WTC11 (cell line): ENCODE measurements around the gene GPC6. TPM values are rescaled to one million over a fixed set of nuclear protein-coding genes. Genes with fewer than 3 reads are reported as not detected.

Experiments used
- ATAC-seq: fragments of 200-7000 bp; cut with Tn5 transposase; 2 replicates; pipeline ENCODE4 v1.10.0; 2021; ENCODE audit warnings: mild to moderate bottlenecking, moderate library complexity
- CTCF ChIA-PET: fragments of 300-600 bp; sonication (Branson Sonifier 250); formaldehyde crosslinking; loops from one replicate; lab custom pipeline; 2021; ENCODE audit warnings: antibody characterized with exemption; lab: Charles Lee
- POLR2A ChIA-PET: fragments of 350-600 bp; sonication (Branson Sonifier 250); formaldehyde crosslinking; loops from one replicate; lab custom pipeline; 2021; ENCODE audit warnings: antibody characterized with exemption; lab: Charles Lee
- DNase-seq: peaks from one replicate; pipeline ENCODE4 v3.0.0; 2021; ENCODE audit warnings: low spot score
- H3K27ac Mint-ChIP-seq: 2 replicates; pipeline ENCODE4 v1.8.0; 2021; ENCODE audit warnings: mixed read lengths
- H3K27me3 Mint-ChIP-seq: 2 replicates; pipeline ENCODE4 v1.8.0; 2021; ENCODE audit warnings: low read depth, mild to moderate bottlenecking, moderate library complexity, mixed read lengths
- H3K36me3 Mint-ChIP-seq: 2 replicates; pipeline ENCODE4 v1.8.0; 2021; ENCODE audit warnings: mixed read lengths
- H3K4me1 Mint-ChIP-seq: 2 replicates; pipeline ENCODE4 v1.8.0; 2022; ENCODE audit warnings: mixed read lengths
- H3K4me3 Mint-ChIP-seq: 2 replicates; pipeline ENCODE4 v1.8.0; 2021; ENCODE audit warnings: mild to moderate bottlenecking, moderate library complexity, mixed read lengths
- H3K9me3 Mint-ChIP-seq: 2 replicates; pipeline ENCODE4 v1.8.0; 2021; ENCODE audit warnings: mixed read lengths
- ATF1 ChIP-seq: sonication (generic); formaldehyde crosslinking; IDR thresholded peaks from 2 replicates; pipeline ENCODE4 v1.8.1; 2023; ENCODE audit warnings: mild to moderate bottlenecking, moderate library complexity, missing genetic modification reagents
- CREM ChIP-seq: sonication (generic); formaldehyde crosslinking; IDR thresholded peaks from 2 replicates; pipeline ENCODE4 v1.8.1; 2022; ENCODE audit warnings: mild to moderate bottlenecking, missing genetic modification reagents, moderate library complexity
- ETV6 ChIP-seq: sonication (generic); formaldehyde crosslinking; IDR thresholded peaks from 2 replicates; pipeline ENCODE4 v1.8.1; 2022; ENCODE audit warnings: mild to moderate bottlenecking, missing genetic modification reagents
- JUN ChIP-seq: sonication (generic); formaldehyde crosslinking; IDR thresholded peaks from 2 replicates; pipeline ENCODE4 v1.8.0; 2023; ENCODE audit warnings: mild to moderate bottlenecking, missing genetic modification reagents
- NR1H2 ChIP-seq: sonication (generic); formaldehyde crosslinking; IDR thresholded peaks from 2 replicates; pipeline ENCODE4 v1.9.0; 2021; ENCODE audit warnings: mild to moderate bottlenecking, moderate library complexity, missing genetic modification reagents
- RORB ChIP-seq: fragments of 250-450 bp; sonication (Bioruptor Pico); IDR thresholded peaks from 2 replicates; pipeline ENCODE4 v1.9.0; 2021; ENCODE audit warnings: mild to moderate bottlenecking
- ZNF121 ChIP-seq: sonication (generic); formaldehyde crosslinking; IDR thresholded peaks from 2 replicates; pipeline ENCODE4 v1.8.0; 2023; ENCODE audit warnings: missing genetic modification reagents
- ZNF232 ChIP-seq: sonication (generic); formaldehyde crosslinking; IDR thresholded peaks from 2 replicates; pipeline ENCODE4 v1.8.0; 2022; ENCODE audit warnings: mild to moderate bottlenecking, missing genetic modification reagents
- ZNF263 ChIP-seq: sonication (generic); formaldehyde crosslinking; IDR thresholded peaks from 2 replicates; pipeline ENCODE4 v1.8.1; 2022; ENCODE audit warnings: low read depth, mild to moderate bottlenecking, moderate library complexity, missing genetic modification reagents
- ZNF423 ChIP-seq: fragments of 250-450 bp; sonication (Bioruptor Pico); IDR thresholded peaks from 2 replicates; pipeline ENCODE4 v2.1.2; 2022; ENCODE audit warnings: mild to moderate bottlenecking, moderate library complexity
- ZNF671 ChIP-seq: fragments of 250-450 bp; sonication (Bioruptor Pico); IDR thresholded peaks from 2 replicates; pipeline ENCODE4 v1.8.0; 2021; ENCODE audit warnings: mild to moderate bottlenecking
- total RNA-seq: library from RNA; stranded (reverse); gene quantifications from 3 replicates; pipeline ENCODE4 v1.2.3, GENCODE V29; 2021
- TF ChIP-seq, protein P1 (sequence below): sonication (generic); formaldehyde crosslinking; IDR thresholded peaks from 2 replicates; pipeline ENCODE4 v1.8.1; 2023; ENCODE audit warnings: mild to moderate bottlenecking, missing genetic modification reagents
- TF ChIP-seq, protein P2 (sequence below): sonication (generic); formaldehyde crosslinking; IDR thresholded peaks from 2 replicates; pipeline ENCODE4 v1.8.0; 2022; ENCODE audit warnings: missing genetic modification reagents
- TF ChIP-seq, protein P3 (sequence below): fragments of 250-450 bp; sonication (Bioruptor Pico); IDR thresholded peaks from 2 replicates; pipeline ENCODE4 v2.1.2; 2022; ENCODE audit warnings: mild to moderate bottlenecking, moderate library complexity
- TF ChIP-seq, protein P4 (sequence below): fragments of 250-450 bp; sonication (Bioruptor Pico); IDR thresholded peaks from 2 replicates; pipeline ENCODE4 v1.9.0; 2021; ENCODE audit warnings: mild to moderate bottlenecking, borderline replicate concordance
- TF ChIP-seq, protein P5 (sequence below): sonication (generic); formaldehyde crosslinking; IDR thresholded peaks from 2 replicates; pipeline ENCODE4 v1.8.0; 2023; ENCODE audit warnings: missing genetic modification reagents, mild to moderate bottlenecking, borderline replicate concordance
- TF ChIP-seq, protein P6 (sequence below): fragments of 250-450 bp; sonication (Bioruptor Pico); IDR thresholded peaks from 2 replicates; pipeline ENCODE4 v1.9.0; 2021; ENCODE audit warnings: mild to moderate bottlenecking
- TF ChIP-seq, protein P7 (sequence below): sonication (generic); formaldehyde crosslinking; IDR thresholded peaks from 2 replicates; pipeline ENCODE4 v1.8.1; 2023; ENCODE audit warnings: mild to moderate bottlenecking, missing genetic modification reagents, moderate library complexity
- TF ChIP-seq, protein P8 (sequence below): sonication (generic); formaldehyde crosslinking; IDR thresholded peaks from 2 replicates; pipeline ENCODE4 v1.8.0; 2022; ENCODE audit warnings: mild to moderate bottlenecking, missing genetic modification reagents

Gene GPC6
- total RNA-seq, 1 experiment from 2014 or later = 19.5 TPM

DNA sequence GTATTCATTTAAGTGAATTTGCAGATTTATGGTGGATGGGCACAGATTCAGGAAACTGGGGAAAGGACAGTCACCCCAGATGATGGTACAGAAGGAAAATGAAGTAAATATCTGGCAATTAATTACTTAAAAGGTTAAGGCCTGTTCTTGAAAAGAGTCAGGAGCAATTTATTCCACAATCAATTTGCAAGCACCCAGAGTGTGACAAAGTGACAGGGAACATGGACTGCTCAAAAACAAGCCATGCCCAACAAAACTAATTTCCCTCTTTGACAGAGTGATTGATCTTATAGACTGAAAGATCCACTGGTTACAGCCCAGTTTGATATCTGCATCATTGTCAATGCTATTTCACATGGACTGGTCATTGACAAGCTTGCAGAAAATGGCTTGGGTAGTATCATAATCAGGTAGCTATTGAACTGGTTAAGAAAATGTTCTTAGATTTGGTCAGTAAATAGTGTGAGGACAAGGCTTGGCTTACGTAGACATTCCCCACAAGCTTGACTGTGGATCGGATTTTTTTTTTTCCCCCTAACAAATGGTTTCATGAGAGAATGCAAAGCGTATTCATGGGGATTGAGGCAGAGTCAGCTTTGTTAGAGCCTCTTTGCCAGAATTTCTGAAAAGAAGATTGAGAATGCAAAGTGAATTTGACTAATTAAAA is 584.6 kb downstream of the GPC6 start (continued):
- TF ChIP-seq ATF1 (CRISPR knock-in tag) = no peak
- TF ChIP-seq, all 79 proteins: peak for 0

DNA sequence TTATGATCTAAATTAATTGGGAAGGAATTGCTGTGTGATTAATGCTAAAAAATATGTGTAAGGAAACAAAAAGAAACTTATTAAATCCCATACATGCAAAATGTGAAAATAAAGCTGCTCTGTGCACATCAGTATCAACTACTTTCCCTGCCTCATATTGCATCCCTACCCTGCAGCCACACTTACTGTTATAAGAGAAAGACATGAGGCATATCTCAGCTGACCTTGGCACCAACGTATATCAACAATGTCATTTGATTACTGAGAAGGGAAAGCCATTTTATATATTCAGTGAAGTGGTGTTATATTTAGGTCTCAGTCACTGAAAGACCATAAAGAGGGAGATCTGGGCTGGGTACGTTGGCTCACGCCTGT is 585.1 kb downstream of the GPC6 start:
- no peak for ATAC-seq
- ChIA-PET CTCF (no interaction called here), POLR2A (no interaction called here)

More for the DNA sequence above, 585.1 kb downstream of the GPC6 start:
- peak overlapping the region; percentile 26; the same call in 1 of the 2 replicates for H3K27ac Mint-ChIP-seq
- DNase-seq = no peak
- H3K4me3 Mint-ChIP-seq = no peak overlapping the region
- H3K36me3 Mint-ChIP-seq = no peaks in the 10 kb centered on the region
- no peaks in the 10 kb centered on the region for H3K27me3 Mint-ChIP-seq
- H3K9me3 Mint-ChIP-seq = no peaks in the 10 kb centered on the region
- H3K4me1 Mint-ChIP-seq = peaks cover 57% of the 10 kb centered on the region
- TF ChIP-seq, protein P1, sequence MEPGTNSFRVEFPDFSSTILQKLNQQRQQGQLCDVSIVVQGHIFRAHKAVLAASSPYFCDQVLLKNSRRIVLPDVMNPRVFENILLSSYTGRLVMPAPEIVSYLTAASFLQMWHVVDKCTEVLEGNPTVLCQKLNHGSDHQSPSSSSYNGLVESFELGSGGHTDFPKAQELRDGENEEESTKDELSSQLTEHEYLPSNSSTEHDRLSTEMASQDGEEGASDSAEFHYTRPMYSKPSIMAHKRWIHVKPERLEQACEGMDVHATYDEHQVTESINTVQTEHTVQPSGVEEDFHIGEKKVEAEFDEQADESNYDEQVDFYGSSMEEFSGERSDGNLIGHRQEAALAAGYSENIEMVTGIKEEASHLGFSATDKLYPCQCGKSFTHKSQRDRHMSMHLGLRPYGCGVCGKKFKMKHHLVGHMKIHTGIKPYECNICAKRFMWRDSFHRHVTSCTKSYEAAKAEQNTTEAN = no peak
- TF ChIP-seq, protein P2, sequence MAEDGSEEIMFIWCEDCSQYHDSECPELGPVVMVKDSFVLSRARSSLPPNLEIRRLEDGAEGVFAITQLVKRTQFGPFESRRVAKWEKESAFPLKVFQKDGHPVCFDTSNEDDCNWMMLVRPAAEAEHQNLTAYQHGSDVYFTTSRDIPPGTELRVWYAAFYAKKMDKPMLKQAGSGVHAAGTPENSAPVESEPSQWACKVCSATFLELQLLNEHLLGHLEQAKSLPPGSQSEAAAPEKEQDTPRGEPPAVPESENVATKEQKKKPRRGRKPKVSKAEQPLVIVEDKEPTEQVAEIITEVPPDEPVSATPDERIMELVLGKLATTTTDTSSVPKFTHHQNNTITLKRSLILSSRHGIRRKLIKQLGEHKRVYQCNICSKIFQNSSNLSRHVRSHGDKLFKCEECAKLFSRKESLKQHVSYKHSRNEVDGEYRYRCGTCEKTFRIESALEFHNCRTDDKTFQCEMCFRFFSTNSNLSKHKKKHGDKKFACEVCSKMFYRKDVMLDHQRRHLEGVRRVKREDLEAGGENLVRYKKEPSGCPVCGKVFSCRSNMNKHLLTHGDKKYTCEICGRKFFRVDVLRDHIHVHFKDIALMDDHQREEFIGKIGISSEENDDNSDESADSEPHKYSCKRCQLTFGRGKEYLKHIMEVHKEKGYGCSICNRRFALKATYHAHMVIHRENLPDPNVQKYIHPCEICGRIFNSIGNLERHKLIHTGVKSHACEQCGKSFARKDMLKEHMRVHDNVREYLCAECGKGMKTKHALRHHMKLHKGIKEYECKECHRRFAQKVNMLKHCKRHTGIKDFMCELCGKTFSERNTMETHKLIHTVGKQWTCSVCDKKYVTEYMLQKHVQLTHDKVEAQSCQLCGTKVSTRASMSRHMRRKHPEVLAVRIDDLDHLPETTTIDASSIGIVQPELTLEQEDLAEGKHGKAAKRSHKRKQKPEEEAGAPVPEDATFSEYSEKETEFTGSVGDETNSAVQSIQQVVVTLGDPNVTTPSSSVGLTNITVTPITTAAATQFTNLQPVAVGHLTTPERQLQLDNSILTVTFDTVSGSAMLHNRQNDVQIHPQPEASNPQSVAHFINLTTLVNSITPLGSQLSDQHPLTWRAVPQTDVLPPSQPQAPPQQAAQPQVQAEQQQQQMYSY (CRISPR knock-in tag) = no peak
- no peak for TF ChIP-seq NR1H2 (CRISPR knock-in tag)
- TF ChIP-seq, protein P3, sequence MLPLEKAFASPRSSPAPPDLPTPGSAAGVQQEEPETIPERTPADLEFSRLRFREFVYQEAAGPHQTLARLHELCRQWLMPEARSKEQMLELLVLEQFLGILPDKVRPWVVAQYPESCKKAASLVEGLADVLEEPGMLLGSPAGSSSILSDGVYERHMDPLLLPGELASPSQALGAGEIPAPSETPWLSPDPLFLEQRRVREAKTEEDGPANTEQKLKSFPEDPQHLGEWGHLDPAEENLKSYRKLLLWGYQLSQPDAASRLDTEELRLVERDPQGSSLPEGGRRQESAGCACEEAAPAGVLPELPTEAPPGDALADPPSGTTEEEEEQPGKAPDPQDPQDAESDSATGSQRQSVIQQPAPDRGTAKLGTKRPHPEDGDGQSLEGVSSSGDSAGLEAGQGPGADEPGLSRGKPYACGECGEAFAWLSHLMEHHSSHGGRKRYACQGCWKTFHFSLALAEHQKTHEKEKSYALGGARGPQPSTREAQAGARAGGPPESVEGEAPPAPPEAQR (CRISPR knock-in tag) = no peak
- TF ChIP-seq, protein P4, sequence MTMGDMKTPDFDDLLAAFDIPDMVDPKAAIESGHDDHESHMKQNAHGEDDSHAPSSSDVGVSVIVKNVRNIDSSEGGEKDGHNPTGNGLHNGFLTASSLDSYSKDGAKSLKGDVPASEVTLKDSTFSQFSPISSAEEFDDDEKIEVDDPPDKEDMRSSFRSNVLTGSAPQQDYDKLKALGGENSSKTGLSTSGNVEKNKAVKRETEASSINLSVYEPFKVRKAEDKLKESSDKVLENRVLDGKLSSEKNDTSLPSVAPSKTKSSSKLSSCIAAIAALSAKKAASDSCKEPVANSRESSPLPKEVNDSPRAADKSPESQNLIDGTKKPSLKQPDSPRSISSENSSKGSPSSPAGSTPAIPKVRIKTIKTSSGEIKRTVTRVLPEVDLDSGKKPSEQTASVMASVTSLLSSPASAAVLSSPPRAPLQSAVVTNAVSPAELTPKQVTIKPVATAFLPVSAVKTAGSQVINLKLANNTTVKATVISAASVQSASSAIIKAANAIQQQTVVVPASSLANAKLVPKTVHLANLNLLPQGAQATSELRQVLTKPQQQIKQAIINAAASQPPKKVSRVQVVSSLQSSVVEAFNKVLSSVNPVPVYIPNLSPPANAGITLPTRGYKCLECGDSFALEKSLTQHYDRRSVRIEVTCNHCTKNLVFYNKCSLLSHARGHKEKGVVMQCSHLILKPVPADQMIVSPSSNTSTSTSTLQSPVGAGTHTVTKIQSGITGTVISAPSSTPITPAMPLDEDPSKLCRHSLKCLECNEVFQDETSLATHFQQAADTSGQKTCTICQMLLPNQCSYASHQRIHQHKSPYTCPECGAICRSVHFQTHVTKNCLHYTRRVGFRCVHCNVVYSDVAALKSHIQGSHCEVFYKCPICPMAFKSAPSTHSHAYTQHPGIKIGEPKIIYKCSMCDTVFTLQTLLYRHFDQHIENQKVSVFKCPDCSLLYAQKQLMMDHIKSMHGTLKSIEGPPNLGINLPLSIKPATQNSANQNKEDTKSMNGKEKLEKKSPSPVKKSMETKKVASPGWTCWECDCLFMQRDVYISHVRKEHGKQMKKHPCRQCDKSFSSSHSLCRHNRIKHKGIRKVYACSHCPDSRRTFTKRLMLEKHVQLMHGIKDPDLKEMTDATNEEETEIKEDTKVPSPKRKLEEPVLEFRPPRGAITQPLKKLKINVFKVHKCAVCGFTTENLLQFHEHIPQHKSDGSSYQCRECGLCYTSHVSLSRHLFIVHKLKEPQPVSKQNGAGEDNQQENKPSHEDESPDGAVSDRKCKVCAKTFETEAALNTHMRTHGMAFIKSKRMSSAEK (CRISPR knock-in tag) = no peak
- no peak for TF ChIP-seq ZNF423 (CRISPR knock-in tag)
- TF ChIP-seq ATF1 (CRISPR knock-in tag) = no peak
- TF ChIP-seq, protein P5, sequence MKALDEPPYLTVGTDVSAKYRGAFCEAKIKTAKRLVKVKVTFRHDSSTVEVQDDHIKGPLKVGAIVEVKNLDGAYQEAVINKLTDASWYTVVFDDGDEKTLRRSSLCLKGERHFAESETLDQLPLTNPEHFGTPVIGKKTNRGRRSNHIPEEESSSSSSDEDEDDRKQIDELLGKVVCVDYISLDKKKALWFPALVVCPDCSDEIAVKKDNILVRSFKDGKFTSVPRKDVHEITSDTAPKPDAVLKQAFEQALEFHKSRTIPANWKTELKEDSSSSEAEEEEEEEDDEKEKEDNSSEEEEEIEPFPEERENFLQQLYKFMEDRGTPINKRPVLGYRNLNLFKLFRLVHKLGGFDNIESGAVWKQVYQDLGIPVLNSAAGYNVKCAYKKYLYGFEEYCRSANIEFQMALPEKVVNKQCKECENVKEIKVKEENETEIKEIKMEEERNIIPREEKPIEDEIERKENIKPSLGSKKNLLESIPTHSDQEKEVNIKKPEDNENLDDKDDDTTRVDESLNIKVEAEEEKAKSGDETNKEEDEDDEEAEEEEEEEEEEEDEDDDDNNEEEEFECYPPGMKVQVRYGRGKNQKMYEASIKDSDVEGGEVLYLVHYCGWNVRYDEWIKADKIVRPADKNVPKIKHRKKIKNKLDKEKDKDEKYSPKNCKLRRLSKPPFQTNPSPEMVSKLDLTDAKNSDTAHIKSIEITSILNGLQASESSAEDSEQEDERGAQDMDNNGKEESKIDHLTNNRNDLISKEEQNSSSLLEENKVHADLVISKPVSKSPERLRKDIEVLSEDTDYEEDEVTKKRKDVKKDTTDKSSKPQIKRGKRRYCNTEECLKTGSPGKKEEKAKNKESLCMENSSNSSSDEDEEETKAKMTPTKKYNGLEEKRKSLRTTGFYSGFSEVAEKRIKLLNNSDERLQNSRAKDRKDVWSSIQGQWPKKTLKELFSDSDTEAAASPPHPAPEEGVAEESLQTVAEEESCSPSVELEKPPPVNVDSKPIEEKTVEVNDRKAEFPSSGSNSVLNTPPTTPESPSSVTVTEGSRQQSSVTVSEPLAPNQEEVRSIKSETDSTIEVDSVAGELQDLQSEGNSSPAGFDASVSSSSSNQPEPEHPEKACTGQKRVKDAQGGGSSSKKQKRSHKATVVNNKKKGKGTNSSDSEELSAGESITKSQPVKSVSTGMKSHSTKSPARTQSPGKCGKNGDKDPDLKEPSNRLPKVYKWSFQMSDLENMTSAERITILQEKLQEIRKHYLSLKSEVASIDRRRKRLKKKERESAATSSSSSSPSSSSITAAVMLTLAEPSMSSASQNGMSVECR (CRISPR knock-in tag) = no peak
- TF ChIP-seq CREM (CRISPR knock-in tag) = no peak
- TF ChIP-seq ETV6 (CRISPR knock-in tag) = no peak
- TF ChIP-seq, protein P6, sequence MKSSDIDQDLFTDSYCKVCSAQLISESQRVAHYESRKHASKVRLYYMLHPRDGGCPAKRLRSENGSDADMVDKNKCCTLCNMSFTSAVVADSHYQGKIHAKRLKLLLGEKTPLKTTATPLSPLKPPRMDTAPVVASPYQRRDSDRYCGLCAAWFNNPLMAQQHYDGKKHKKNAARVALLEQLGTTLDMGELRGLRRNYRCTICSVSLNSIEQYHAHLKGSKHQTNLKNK (CRISPR knock-in tag) = no peak
- TF ChIP-seq ZNF121 (CRISPR knock-in tag) = no peak
- TF ChIP-seq JUN = no peak
- TF ChIP-seq ZNF671 (CRISPR knock-in tag) = no peak
- TF ChIP-seq RORB (CRISPR knock-in tag) = no peak
- TF ChIP-seq, protein P7, sequence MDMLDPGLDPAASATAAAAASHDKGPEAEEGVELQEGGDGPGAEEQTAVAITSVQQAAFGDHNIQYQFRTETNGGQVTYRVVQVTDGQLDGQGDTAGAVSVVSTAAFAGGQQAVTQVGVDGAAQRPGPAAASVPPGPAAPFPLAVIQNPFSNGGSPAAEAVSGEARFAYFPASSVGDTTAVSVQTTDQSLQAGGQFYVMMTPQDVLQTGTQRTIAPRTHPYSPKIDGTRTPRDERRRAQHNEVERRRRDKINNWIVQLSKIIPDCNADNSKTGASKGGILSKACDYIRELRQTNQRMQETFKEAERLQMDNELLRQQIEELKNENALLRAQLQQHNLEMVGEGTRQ (CRISPR knock-in tag) = no peak
- TF ChIP-seq ZNF263 (CRISPR knock-in tag) = no peak
- TF ChIP-seq, protein P8, sequence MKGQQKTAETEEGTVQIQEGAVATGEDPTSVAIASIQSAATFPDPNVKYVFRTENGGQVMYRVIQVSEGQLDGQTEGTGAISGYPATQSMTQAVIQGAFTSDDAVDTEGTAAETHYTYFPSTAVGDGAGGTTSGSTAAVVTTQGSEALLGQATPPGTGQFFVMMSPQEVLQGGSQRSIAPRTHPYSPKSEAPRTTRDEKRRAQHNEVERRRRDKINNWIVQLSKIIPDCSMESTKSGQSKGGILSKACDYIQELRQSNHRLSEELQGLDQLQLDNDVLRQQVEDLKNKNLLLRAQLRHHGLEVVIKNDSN (CRISPR knock-in tag) = no peak
- no peak for TF ChIP-seq ZNF232 (CRISPR knock-in tag)
